Stromal cell of bone marrow (primary cell): Measurements from ENCODE around the gene SPG11.
"Not testable (repeated sequence)": the region's sequence is repeated elsewhere in the genome, so short reads cannot be mapped to it uniquely, and the experiment has no call there.

Source experiments
- DNase-seq: peaks from one replicate; pipeline ENCODE4 v3.0.0-alpha.2; 2012; ENCODE audit warnings: low read depth

Gene SPG11

GRCh38 chr15:44565387-44566154, 97.9 kb downstream of the SPG11 start:
- DNase-seq, result no peak

- DNase-seq, result not testable (repeated sequence)
These were observed 102.5 kb downstream of the SPG11 start for GRCh38 chr15:44560926-44561325.

- DNase-seq, result no peak
These were observed 108.3 kb downstream of the SPG11 start for GRCh38 chr15:44554934-44555723.

- DNase-seq, result no peak
These were observed 112.7 kb downstream of the SPG11 start for GRCh38 chr15:44550734-44551133.

- no peak for DNase-seq
These were observed 113.2 kb downstream of the SPG11 start for GRCh38 chr15:44550256-44550655.

GRCh38 chr15:44549152-44549551, 114.3 kb downstream of the SPG11 start:
- not testable (repeated sequence) for DNase-seq

GRCh38 chr15:44545913-44546802, 117.3 kb downstream of the SPG11 start:
- no peak for DNase-seq

GRCh38 chr15:44544745-44545144, 118.7 kb downstream of the SPG11 start:
- not testable (repeated sequence) for DNase-seq

GRCh38 chr15:44542596-44542995, 120.9 kb downstream of the SPG11 start:
- DNase-seq, result no peak

GRCh38 chr15:44541282-44541958, 122.0 kb downstream of the SPG11 start:
- no peak for DNase-seq

- no peak for DNase-seq
These were observed 125.7 kb downstream of the SPG11 start for GRCh38 chr15:44537735-44538240.

GRCh38 chr15:44536962-44537734, 126.3 kb downstream of the SPG11 start, which contains the start of gene EIF3J:
TSS of gene EIF3J (plus strand) at chr15:44537147. CDS start at chr15:44537195, 48 bp downstream.
- peak; percentile 94 for DNase-seq

- DNase-seq, result peak; percentile 72
These were observed 127.0 kb downstream of the SPG11 start for GRCh38 chr15:44536302-44536961.

GRCh38 chr15:44535523-44536301, 127.8 kb downstream of the SPG11 start:
- no peak for DNase-seq

GRCh38 chr15:44535092-44535491, 128.4 kb downstream of the SPG11 start:
- DNase-seq, result no peak

- DNase-seq, result no peak
These were observed 130.8 kb downstream of the SPG11 start for GRCh38 chr15:44532689-44533088.

- not testable (repeated sequence) for DNase-seq
These were observed 131.2 kb downstream of the SPG11 start for GRCh38 chr15:44532275-44532674.

- DNase-seq, result no peak
These were observed 132.8 kb downstream of the SPG11 start for GRCh38 chr15:44530653-44531052.
